IMR-90 (cell line): ENCODE measurements around the gene NPY2R. TPM values are rescaled to one million over a fixed set of nuclear protein-coding genes. Genes with fewer than 3 reads are reported as not detected.

Source experiments
- ATAC-seq: fragments of 200-7000 bp; cut with Tn5 transposase; 2 replicates; pipeline ENCODE4 v1.9.1; 2020; ENCODE audit warnings: low read depth, mild to moderate bottlenecking, moderate library complexity
- BruUV-seq: library from RNA; stranded (reverse); fragments of 400-500 nt; replicated peaks from 2 replicates; lab custom pipeline; 2021; lab: Mats Ljungman, UMichigan
- CTCF ChIA-PET: fragments of 300-600 bp; formaldehyde crosslinking; extraction: SDS; loops from one replicate; lab custom pipeline; 2021; ENCODE audit warnings: antibody characterized with exemption; lab: Yijun Ruan, JAX
- POLR2A ChIA-PET: fragments of 300-600 bp; sonication (Branson Sonifier 250); formaldehyde crosslinking; loops from one replicate; lab custom pipeline; 2022; ENCODE audit warnings: antibody characterized with exemption; ENCODE audit not compliant: unreplicated experiment; lab: Charles Lee
- DNase-seq: peaks from one replicate; pipeline ENCODE4 v3.0.0; 2013
- H2AFZ ChIP-seq: replicated peaks from 2 replicates; pipeline ENCODE3; 2013; ENCODE audit warnings: low read length, mild to moderate bottlenecking; ENCODE audit not compliant: poor library complexity
- H2AK5ac ChIP-seq: 2 replicates; pipeline ENCODE4 v1.6.1; 2013; ENCODE audit warnings: low read depth, low read length, inconsistent platforms
- H2AK9ac ChIP-seq: replicated peaks from 2 replicates; pipeline ENCODE3; 2013; ENCODE audit warnings: mild to moderate bottlenecking, low read depth, low read length, moderate library complexity; ENCODE audit not compliant: poor library complexity
- H2BK120ac ChIP-seq: 2 replicates; pipeline ENCODE4 v1.6.1; 2013; ENCODE audit warnings: low read depth, low read length, inconsistent platforms
- H2BK15ac ChIP-seq: 3 replicates; pipeline ENCODE4 v1.6.1; 2013; ENCODE audit warnings: low read depth, low read length, inconsistent platforms
- H2BK20ac ChIP-seq: 2 replicates; pipeline ENCODE4 v1.6.1; 2013; ENCODE audit warnings: low read depth, mild to moderate bottlenecking, inconsistent platforms, low read length, moderate library complexity
- H2BK5ac ChIP-seq: 2 replicates; pipeline ENCODE4 v1.6.1; 2013; ENCODE audit warnings: mild to moderate bottlenecking, low read depth, low read length, inconsistent platforms; ENCODE audit not compliant: poor library complexity, severe bottlenecking
- H3K14ac ChIP-seq: replicated peaks from 2 replicates; pipeline ENCODE4 v1.6.1; 2013; ENCODE audit warnings: low read depth, low read length, inconsistent platforms
- H3K18ac ChIP-seq: 2 replicates; pipeline ENCODE4 v1.6.1; 2013; ENCODE audit warnings: low read depth, low read length, control low read depth
- H3K23ac ChIP-seq: 2 replicates; pipeline ENCODE4 v1.6.1; 2013; ENCODE audit warnings: low read depth, low read length, inconsistent platforms
- H3K27ac ChIP-seq: 2 replicates; pipeline ENCODE4 v1.5.1; 2013; ENCODE audit warnings: mild to moderate bottlenecking, control low read depth, low read length; ENCODE audit not compliant: insufficient read depth
- H3K27me3 ChIP-seq: 2 replicates; pipeline ENCODE4 v1.6.1; 2013; ENCODE audit warnings: low read length; ENCODE audit not compliant: control insufficient read depth, insufficient read depth
- H3K36me3 ChIP-seq: 2 replicates; pipeline ENCODE4 v1.6.1; 2013; ENCODE audit warnings: low read length, mixed read lengths; ENCODE audit not compliant: control insufficient read depth, insufficient read depth
- H3K4ac ChIP-seq: 2 replicates; pipeline ENCODE4 v1.6.1; 2013; ENCODE audit warnings: low read depth, low read length, inconsistent platforms
- H3K4me1 ChIP-seq: 2 replicates; pipeline ENCODE4 v1.6.1; 2013; ENCODE audit warnings: low read length, mixed read lengths; ENCODE audit not compliant: control insufficient read depth, insufficient read depth
- H3K4me2 ChIP-seq: 2 replicates; pipeline ENCODE4 v1.6.1; 2013; ENCODE audit warnings: low read depth, mild to moderate bottlenecking, control low read depth, low read length, moderate library complexity
- H3K4me3 ChIP-seq: 2 replicates; pipeline ENCODE4 v1.5.1; 2013; ENCODE audit warnings: low read depth, mild to moderate bottlenecking, control low read depth, low read length, moderate library complexity; ENCODE audit not compliant: insufficient read depth
- H3K56ac ChIP-seq: 2 replicates; pipeline ENCODE4 v1.6.1; 2013; ENCODE audit warnings: low read length, inconsistent platforms; ENCODE audit not compliant: insufficient read depth; ENCODE audit errors: extremely low read depth
- H3K79me1 ChIP-seq, 2 experiments: 2 replicates each; pipeline ENCODE4 v1.6.1; 2013; ENCODE audit warnings: low read length in 2 of 2, inconsistent platforms in 1 of 2, low read depth in 1 of 2
- H3K9ac ChIP-seq: 2 replicates; pipeline ENCODE4 v1.6.1; 2013; ENCODE audit warnings: low read depth, low read length, control low read depth
- H3K9me1 ChIP-seq: 2 replicates; pipeline ENCODE4 v1.6.1; 2013; ENCODE audit warnings: low read length, inconsistent platforms; ENCODE audit not compliant: insufficient read depth
- H3K9me3 ChIP-seq: 2 replicates; pipeline ENCODE4 v1.6.1; 2013; ENCODE audit warnings: low read length; ENCODE audit not compliant: control insufficient read depth, insufficient read depth
- H4K20me1 ChIP-seq: 2 replicates; pipeline ENCODE4 v1.6.1; 2013; ENCODE audit warnings: low read length, inconsistent platforms; ENCODE audit not compliant: insufficient read depth
- H4K5ac ChIP-seq: 2 replicates; pipeline ENCODE4 v1.6.1; 2013; ENCODE audit warnings: mild to moderate bottlenecking, low read depth, low read length, control low read depth
- H4K8ac ChIP-seq, 2 experiments: 2 replicates each; pipeline ENCODE4 v1.6.1; 2013; ENCODE audit warnings: low read depth in 2 of 2, low read length in 2 of 2, control low read depth in 1 of 2, inconsistent platforms in 1 of 2
- H4K91ac ChIP-seq: 2 replicates; pipeline ENCODE4 v1.6.1; 2013; ENCODE audit warnings: low read depth, low read length, inconsistent platforms; ENCODE audit not compliant: insufficient read depth
- BHLHE40 ChIP-seq: fragments of 150-350 bp; IDR thresholded peaks from 2 replicates; pipeline ENCODE4 v1.6.1; 2016; ENCODE audit warnings: mild to moderate bottlenecking, low read depth, low read length
- CEBPB ChIP-seq: IDR thresholded peaks from 2 replicates; pipeline ENCODE4 v1.6.1; 2012; ENCODE audit warnings: low read depth, low read length, improper control_type of control experiment
- CHD1 ChIP-seq: IDR thresholded peaks from 2 replicates; pipeline ENCODE4 v1.6.1; 2012; ENCODE audit warnings: low read depth, low read length, improper control_type of control experiment
- FOS ChIP-seq: fragments of 150-350 bp; IDR thresholded peaks from 2 replicates; pipeline ENCODE4 v1.6.1; 2016; ENCODE audit warnings: low read depth, low read length
- MAFK ChIP-seq: IDR thresholded peaks from 2 replicates; pipeline ENCODE4 v1.6.1; 2012; ENCODE audit warnings: low read depth, low read length, improper control_type of control experiment
- MAZ ChIP-seq: IDR thresholded peaks from 2 replicates; pipeline ENCODE4 v1.6.1; 2012; ENCODE audit warnings: low read depth, mild to moderate bottlenecking, low read length, improper control_type of control experiment, moderate library complexity, borderline replicate concordance
- NFE2L2 ChIP-seq: fragments of 150-350 bp; IDR thresholded peaks from 2 replicates; pipeline ENCODE4 v1.6.1; 2016; ENCODE audit warnings: low read depth, mild to moderate bottlenecking, low read length
- POLR2A ChIP-seq: IDR thresholded peaks from 2 replicates; pipeline ENCODE4 v1.6.1; 2012; ENCODE audit warnings: mild to moderate bottlenecking, low read depth, low read length
- RCOR1 ChIP-seq: IDR thresholded peaks from 2 replicates; pipeline ENCODE4 v1.6.1; 2012; ENCODE audit warnings: mild to moderate bottlenecking, low read length, improper control_type of control experiment; ENCODE audit not compliant: insufficient replicate concordance
- SMC3 ChIP-seq: fragments of 150-350 bp; IDR thresholded peaks from 2 replicates; pipeline ENCODE4 v1.6.1; 2016; ENCODE audit warnings: low read depth, mild to moderate bottlenecking, antibody characterized with exemption, low read length, moderate library complexity
- WGBS, 2 experiments: methylation state at CpG; one replicate each; pipeline versions ENCODE4 v1.1.5 to v1.1.7; 2013; ENCODE audit warnings: missing lambda C conversion rate in 2 of 2; ENCODE audit not compliant: insufficient read length in 1 of 2; ENCODE audit errors: extremely low coverage in 2 of 2; 5-methylcytosine and 5-hydroxymethylcytosine counted together
- dilution Hi-C: fragments of 300-500 bp; cut with HindIII; formaldehyde crosslinking; loops from one replicate; pipeline ENCODE4 v1.14.3; 2018; ENCODE audit warnings: low sequenced_read_pairs; ENCODE audit not compliant: unreplicated experiment
- in situ Hi-C: fragments of 300-500 bp; cut with MboI; formaldehyde crosslinking; loops from 3 replicates; pipeline ENCODE4 v1.14.3; 2019; ENCODE audit warnings: low sequenced_read_pairs, inconsistent platforms, mixed read lengths
- intact Hi-C: fragments of 100-400 bp; cut with micrococcal nuclease; formaldehyde crosslinking; loops from 2 replicates; pipeline ENCODE4 v1.10.0; 2022
- polyA plus RNA-seq, 3 experiments: library from polyadenylated mRNA; depleted of rRNA; stranded (reverse); fragments of >200 nt; gene quantifications; 2 replicates each; pipeline ENCODE4 v1.2.3, GENCODE V29; 2012; ENCODE audit warnings: low replicate concordance in 1 of 3
- total RNA-seq: library from RNA; depleted of rRNA; stranded (reverse); fragments of >200 nt; gene quantifications from 2 replicates; pipeline ENCODE4 v1.2.3, GENCODE V29; 2012
- TF ChIP-seq, protein P1 (sequence below): conservative IDR thresholded peaks from 2 replicates; pipeline ENCODE4 v1.5.1; 2012; ENCODE audit warnings: mild to moderate bottlenecking, low read depth, low read length, improper control_type of control experiment
- TF ChIP-seq, protein P2 (sequence below): fragments of 150-350 bp; IDR thresholded peaks from 2 replicates; pipeline ENCODE4 v1.6.1; 2017; ENCODE audit warnings: mild to moderate bottlenecking, antibody characterized with exemption, low read length, low read depth

NPY2R gene
- total and polyA plus RNA-seq, 2 of the 4 experiments (the other 2 are of a cell fraction): not detected

DNA sequence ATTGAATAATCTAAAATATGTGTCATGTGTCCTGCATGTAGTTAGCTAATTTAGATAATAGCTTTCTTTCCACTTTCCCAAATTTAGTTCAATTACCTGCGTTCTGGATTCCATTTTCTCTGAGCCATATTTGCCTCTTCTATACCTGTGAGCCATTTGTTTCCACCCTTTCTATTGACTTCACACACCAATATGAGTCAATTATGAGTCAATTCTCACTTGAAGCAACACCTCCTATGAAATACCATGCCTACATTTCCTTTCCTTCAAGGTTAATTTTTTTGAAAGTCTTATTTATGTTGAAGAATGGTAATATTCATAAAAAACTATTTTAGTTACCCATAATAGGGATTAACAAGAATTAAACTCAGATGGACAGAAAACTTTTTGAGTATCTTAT, 25.8 kb downstream of the NPY2R start:
- H3K9me1 ChIP-seq: no peaks in the 10 kb centered on the region
- H2AK9ac ChIP-seq: no peak overlapping the region
- BruUV-seq: no TSS peak
- H3K23ac ChIP-seq: no peak overlapping the region
- H4K5ac ChIP-seq: no peak overlapping the region
- H3K9me3 ChIP-seq: no peaks in the 10 kb centered on the region
- H3K79me1 ChIP-seq: no peaks in the 10 kb centered on the region
- H3K4me1 ChIP-seq: no peaks in the 10 kb centered on the region
- H4K20me1 ChIP-seq: no peaks in the 10 kb centered on the region
- CTCF ChIA-PET: no interaction called here
- no peak overlapping the region for H3K4me2 ChIP-seq
- no peak overlapping the region for H2BK20ac ChIP-seq
- no peak overlapping the region for H3K18ac ChIP-seq
- no peak overlapping the region for H4K91ac ChIP-seq
- no peak overlapping the region for H2BK5ac ChIP-seq
- no peak overlapping the region for H3K9ac ChIP-seq
- no peak overlapping the region for H2BK120ac ChIP-seq
- DNase-seq (no peak), ATAC-seq (no peak)
- POLR2A ChIA-PET: no interaction called here
- no CpG with 5 or more reads among the region's 1 CpG for WGBS, 2 experiments
- H3K14ac ChIP-seq: no peak overlapping the region
- H3K27ac ChIP-seq: no peak overlapping the region
- H2AK5ac ChIP-seq: no peak overlapping the region
- no peak overlapping the region for H3K4me3 ChIP-seq
- H4K8ac ChIP-seq: no peak overlapping the region
- no peaks in the 10 kb centered on the region for H3K27me3 ChIP-seq
- intact Hi-C loops: no loop called here
- H3K4ac ChIP-seq: no peak overlapping the region
- H2BK15ac ChIP-seq: no peak overlapping the region
- no peak overlapping the region for H3K56ac ChIP-seq
- dilution Hi-C loops: no loop called here
- TF ChIP-seq CHD1 (no peak), MAZ (no peak), CEBPB (no peak), NFE2L2 (no peak), RCOR1 (no peak), POLR2A (no peak), MAFK (no peak), FOS (no peak), SMC3 (no peak), BHLHE40 (no peak)
- TF ChIP-seq, protein P1, sequence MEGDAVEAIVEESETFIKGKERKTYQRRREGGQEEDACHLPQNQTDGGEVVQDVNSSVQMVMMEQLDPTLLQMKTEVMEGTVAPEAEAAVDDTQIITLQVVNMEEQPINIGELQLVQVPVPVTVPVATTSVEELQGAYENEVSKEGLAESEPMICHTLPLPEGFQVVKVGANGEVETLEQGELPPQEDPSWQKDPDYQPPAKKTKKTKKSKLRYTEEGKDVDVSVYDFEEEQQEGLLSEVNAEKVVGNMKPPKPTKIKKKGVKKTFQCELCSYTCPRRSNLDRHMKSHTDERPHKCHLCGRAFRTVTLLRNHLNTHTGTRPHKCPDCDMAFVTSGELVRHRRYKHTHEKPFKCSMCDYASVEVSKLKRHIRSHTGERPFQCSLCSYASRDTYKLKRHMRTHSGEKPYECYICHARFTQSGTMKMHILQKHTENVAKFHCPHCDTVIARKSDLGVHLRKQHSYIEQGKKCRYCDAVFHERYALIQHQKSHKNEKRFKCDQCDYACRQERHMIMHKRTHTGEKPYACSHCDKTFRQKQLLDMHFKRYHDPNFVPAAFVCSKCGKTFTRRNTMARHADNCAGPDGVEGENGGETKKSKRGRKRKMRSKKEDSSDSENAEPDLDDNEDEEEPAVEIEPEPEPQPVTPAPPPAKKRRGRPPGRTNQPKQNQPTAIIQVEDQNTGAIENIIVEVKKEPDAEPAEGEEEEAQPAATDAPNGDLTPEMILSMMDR: no peak
- TF ChIP-seq, protein P2, sequence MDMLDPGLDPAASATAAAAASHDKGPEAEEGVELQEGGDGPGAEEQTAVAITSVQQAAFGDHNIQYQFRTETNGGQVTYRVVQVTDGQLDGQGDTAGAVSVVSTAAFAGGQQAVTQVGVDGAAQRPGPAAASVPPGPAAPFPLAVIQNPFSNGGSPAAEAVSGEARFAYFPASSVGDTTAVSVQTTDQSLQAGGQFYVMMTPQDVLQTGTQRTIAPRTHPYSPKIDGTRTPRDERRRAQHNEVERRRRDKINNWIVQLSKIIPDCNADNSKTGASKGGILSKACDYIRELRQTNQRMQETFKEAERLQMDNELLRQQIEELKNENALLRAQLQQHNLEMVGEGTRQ: no peak
- in situ Hi-C loops: no loop called here
- H2AFZ ChIP-seq: no peak overlapping the region
- H3K36me3 ChIP-seq: no peaks in the 10 kb centered on the region
